HepG2 (cell line): ENCODE measurements around the gene SS18L1. TPM values are rescaled to one million over a fixed set of nuclear protein-coding genes. Genes with fewer than 3 reads are reported as not detected.
A peak's percentile ranks its signal among the peaks of the same experiment; 100 is the strongest.

Source experiments
- ARHGAP35 ChIP-seq: sonication (generic); formaldehyde crosslinking; IDR thresholded peaks from 2 replicates; pipeline ENCODE4 v1.9.0; 2022; ENCODE audit warnings: mild to moderate bottlenecking, inconsistent platforms, moderate library complexity, missing genetic modification reagents, borderline replicate concordance
- BHLHE40 ChIP-seq: IDR thresholded peaks from 2 replicates; pipeline ENCODE4 v1.6.1; 2011; ENCODE audit warnings: low read length, improper control_type of control experiment
- BORCS8-MEF2B ChIP-seq: sonication (generic); formaldehyde crosslinking; IDR thresholded peaks from 2 replicates; pipeline ENCODE4 v1.8.0; 2022; ENCODE audit warnings: mild to moderate bottlenecking, missing genetic modification reagents
- FLYWCH1 ChIP-seq: sonication (generic); formaldehyde crosslinking; IDR thresholded peaks from 2 replicates; pipeline ENCODE4 v1.8.1; 2023; ENCODE audit warnings: mild to moderate bottlenecking, missing genetic modification reagents
- FOXC1 ChIP-seq: sonication (generic); formaldehyde crosslinking; IDR thresholded peaks from 2 replicates; pipeline ENCODE4 v1.8.0; 2022; ENCODE audit warnings: mild to moderate bottlenecking, missing genetic modification reagents, borderline replicate concordance
- FOXK1 ChIP-seq: sonication (generic); formaldehyde crosslinking; IDR thresholded peaks from 2 replicates; pipeline ENCODE4 v1.4.0; 2020; ENCODE audit warnings: low read depth, missing genetic modification reagents, borderline replicate concordance
- GPN1 ChIP-seq: sonication (generic); formaldehyde crosslinking; IDR thresholded peaks from 2 replicates; pipeline ENCODE4 v1.5.1; 2020; ENCODE audit warnings: missing genetic modification reagents, borderline replicate concordance
- GZF1 ChIP-seq: sonication (generic); formaldehyde crosslinking; IDR thresholded peaks from 2 replicates; pipeline ENCODE4 v1.5.1; 2020; ENCODE audit warnings: mild to moderate bottlenecking, missing genetic modification reagents
- IKZF4 ChIP-seq: sonication (generic); formaldehyde crosslinking; IDR thresholded peaks from 2 replicates; pipeline ENCODE4 v1.5.1; 2020; ENCODE audit warnings: borderline replicate concordance, mild to moderate bottlenecking, low read depth, missing genetic modification reagents; ENCODE audit errors: not compliant biosample characterization
- MED1 ChIP-seq: sonication (generic); formaldehyde crosslinking; IDR thresholded peaks from 2 replicates; pipeline ENCODE4 v1.4.0; 2020; ENCODE audit warnings: missing genetic modification reagents
- MZF1 ChIP-seq: sonication (generic); formaldehyde crosslinking; IDR thresholded peaks from 2 replicates; pipeline ENCODE4 v1.8.1; 2023; ENCODE audit warnings: mild to moderate bottlenecking, missing genetic modification reagents, borderline replicate concordance
- SUZ12 ChIP-seq: fragments of 150-350 bp; IDR thresholded peaks from 2 replicates; pipeline ENCODE4 v1.6.1; 2014; ENCODE audit warnings: low read depth, low read length
- TSC22D2 ChIP-seq: sonication (generic); formaldehyde crosslinking; IDR thresholded peaks from 2 replicates; pipeline ENCODE4 v1.5.1; 2020; ENCODE audit warnings: missing genetic modification reagents, mild to moderate bottlenecking, borderline replicate concordance
- WIZ ChIP-seq: sonication (generic); formaldehyde crosslinking; IDR thresholded peaks from 2 replicates; pipeline ENCODE4 v1.5.1; 2020; ENCODE audit warnings: mild to moderate bottlenecking, missing genetic modification reagents
- ZNF263 ChIP-seq: sonication (generic); formaldehyde crosslinking; IDR thresholded peaks from 2 replicates; pipeline ENCODE4 v1.4.0; 2020; ENCODE audit warnings: missing genetic modification reagents
- ZNF34 ChIP-seq: sonication (generic); formaldehyde crosslinking; IDR thresholded peaks from 2 replicates; pipeline ENCODE4 v1.4.0; 2020; ENCODE audit warnings: mild to moderate bottlenecking, missing genetic modification reagents, borderline replicate concordance
- ZNF570 ChIP-seq: sonication (generic); formaldehyde crosslinking; IDR thresholded peaks from 2 replicates; pipeline ENCODE4 v1.4.0; 2020; ENCODE audit warnings: mild to moderate bottlenecking, missing genetic modification reagents, borderline replicate concordance
- ZNF598 ChIP-seq: sonication (generic); formaldehyde crosslinking; IDR thresholded peaks from 2 replicates; pipeline ENCODE4 v1.5.1; 2020; ENCODE audit warnings: mild to moderate bottlenecking, missing genetic modification reagents, borderline replicate concordance
- polyA plus RNA-seq, 8 experiments: library from polyadenylated mRNA; depleted of rRNA in 3 of 8; stranded (reverse) in 7 of 8; unstranded in 1 of 8; fragments of >200 nt; fragmentation: Illumina TruSeq in 4 of 8; extraction: Trizol in 4 of 8; gene quantifications; 2 replicates each; pipeline versions ENCODE4 v1.2.1 to v1.2.3, GENCODE V29; 2011 to 2016; ENCODE audit warnings: low read depth in 4 of 8, missing spikeins in 1 of 8, mixed read lengths in 1 of 8; ENCODE audit not compliant: insufficient read depth in 1 of 8
- total RNA-seq, 5 experiments: library from RNA; depleted of rRNA; stranded (reverse); fragments of >200 nt; fragmentation: Illumina TruSeq; extraction: Trizol; gene quantifications; 2 replicates each; pipeline ENCODE4 v1.2.3, GENCODE V29; 2016; ENCODE audit warnings: low read depth in 1 of 5
- TF ChIP-seq, protein P1 (sequence below): sonication (generic); formaldehyde crosslinking; IDR thresholded peaks from 2 replicates; pipeline ENCODE4 v1.4.0; 2020; ENCODE audit warnings: mild to moderate bottlenecking, missing genetic modification reagents
- TF ChIP-seq, protein P2 (sequence below): sonication (generic); formaldehyde crosslinking; IDR thresholded peaks from 2 replicates; pipeline ENCODE4 v1.4.0; 2020; ENCODE audit warnings: missing genetic modification reagents
- TF ChIP-seq, protein P3 (sequence below): sonication (generic); formaldehyde crosslinking; IDR thresholded peaks from 2 replicates; pipeline ENCODE4 v1.4.0; 2020; ENCODE audit warnings: missing genetic modification reagents
- TF ChIP-seq, protein P4 (sequence below): sonication (generic); formaldehyde crosslinking; conservative IDR thresholded peaks from 2 replicates; pipeline ENCODE4 v1.4.0; 2020; ENCODE audit warnings: missing genetic modification reagents
- TF ChIP-seq, protein P5 (sequence below): sonication (generic); formaldehyde crosslinking; IDR thresholded peaks from 2 replicates; pipeline ENCODE4 v1.4.0; 2020; ENCODE audit warnings: mild to moderate bottlenecking, missing genetic modification reagents

The SS18L1 gene
- total and polyA plus RNA-seq, 2 of the 13 experiments (the other 11 are each of a cell fraction or from before 2014, with no cell fraction given): 17.8 to 27.6 TPM

DNA sequence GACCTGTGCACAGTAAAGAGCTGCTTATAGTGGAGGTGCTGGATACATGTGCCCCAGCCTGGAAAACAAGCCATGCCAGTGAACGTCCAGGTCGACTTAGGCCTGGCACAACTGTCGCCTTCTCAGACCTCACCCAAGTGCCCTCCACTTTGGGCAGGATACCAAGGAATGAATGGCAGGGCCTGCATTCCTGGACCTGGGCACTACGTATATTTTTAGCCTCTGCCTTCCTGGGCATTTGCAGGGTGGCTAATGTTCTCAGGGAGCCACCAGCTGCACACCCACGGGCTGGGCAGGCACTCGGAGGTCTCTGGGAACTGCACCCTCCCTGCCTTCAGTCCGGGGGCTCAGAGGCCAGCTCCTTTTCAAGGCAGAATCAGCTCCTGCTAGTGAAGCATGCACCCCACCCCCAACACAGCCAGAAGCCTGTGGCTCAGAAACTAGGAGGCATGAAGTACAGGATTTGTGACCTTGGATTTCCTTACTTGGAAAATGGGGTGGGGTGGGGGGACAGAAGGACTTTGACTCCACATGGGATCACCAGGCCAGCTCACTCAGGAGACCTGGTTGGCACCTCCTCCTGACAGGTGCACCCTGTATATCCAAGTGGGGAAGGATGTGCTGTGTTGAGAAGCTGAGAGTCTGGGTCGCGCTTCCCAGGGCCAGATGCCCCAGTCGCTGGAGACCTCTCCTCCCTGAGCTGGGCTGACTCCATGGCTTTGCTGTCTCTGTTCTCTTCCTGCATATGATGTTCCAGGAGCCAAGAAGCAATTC, 23.8 kb upstream of the SS18L1 start (continued):
- TF ChIP-seq BORCS8-MEF2B (peak; percentile 34; the same call in 1 of the 2 replicates), IKZF4 (CRISPR knock-in tag) (no peak), SUZ12 (no peak), BHLHE40 (peak; percentile 52), ZNF598 (CRISPR knock-in tag) (0 out of 2 replicates have a peak, but pooled peaks have one; percentile 66), ZNF34 (CRISPR knock-in tag) (no peak), ARHGAP35 (CRISPR knock-in tag) (0 out of 2 replicates have a peak, but pooled peaks have one; percentile 21), GZF1 (CRISPR knock-in tag) (no peak), GPN1 (CRISPR knock-in tag) (no peak), FOXC1 (CRISPR knock-in tag) (0 out of 2 replicates have a peak, but pooled peaks have one; percentile 45), WIZ (CRISPR knock-in tag) (no peak; the same call in none of the 2 replicates), MZF1 (no peak), ZNF570 (CRISPR knock-in tag) (no peak), ZNF263 (no peak; the same call in 1 of the 2 replicates), FOXK1 (0 out of 2 replicates have a peak, but pooled peaks have one; percentile 49), MED1 (peak; percentile 67), TSC22D2 (CRISPR knock-in tag) (no peak), FLYWCH1 (CRISPR knock-in tag) (no peak)
- TF ChIP-seq, protein P1, sequence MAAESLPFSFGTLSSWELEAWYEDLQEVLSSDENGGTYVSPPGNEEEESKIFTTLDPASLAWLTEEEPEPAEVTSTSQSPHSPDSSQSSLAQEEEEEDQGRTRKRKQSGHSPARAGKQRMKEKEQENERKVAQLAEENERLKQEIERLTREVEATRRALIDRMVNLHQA (CRISPR knock-in tag): no peak
- TF ChIP-seq, protein P2, sequence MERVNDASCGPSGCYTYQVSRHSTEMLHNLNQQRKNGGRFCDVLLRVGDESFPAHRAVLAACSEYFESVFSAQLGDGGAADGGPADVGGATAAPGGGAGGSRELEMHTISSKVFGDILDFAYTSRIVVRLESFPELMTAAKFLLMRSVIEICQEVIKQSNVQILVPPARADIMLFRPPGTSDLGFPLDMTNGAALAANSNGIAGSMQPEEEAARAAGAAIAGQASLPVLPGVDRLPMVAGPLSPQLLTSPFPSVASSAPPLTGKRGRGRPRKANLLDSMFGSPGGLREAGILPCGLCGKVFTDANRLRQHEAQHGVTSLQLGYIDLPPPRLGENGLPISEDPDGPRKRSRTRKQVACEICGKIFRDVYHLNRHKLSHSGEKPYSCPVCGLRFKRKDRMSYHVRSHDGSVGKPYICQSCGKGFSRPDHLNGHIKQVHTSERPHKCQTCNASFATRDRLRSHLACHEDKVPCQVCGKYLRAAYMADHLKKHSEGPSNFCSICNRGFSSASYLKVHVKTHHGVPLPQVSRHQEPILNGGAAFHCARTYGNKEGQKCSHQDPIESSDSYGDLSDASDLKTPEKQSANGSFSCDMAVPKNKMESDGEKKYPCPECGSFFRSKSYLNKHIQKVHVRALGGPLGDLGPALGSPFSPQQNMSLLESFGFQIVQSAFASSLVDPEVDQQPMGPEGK: peak; percentile 95
- TF ChIP-seq, protein P3, sequence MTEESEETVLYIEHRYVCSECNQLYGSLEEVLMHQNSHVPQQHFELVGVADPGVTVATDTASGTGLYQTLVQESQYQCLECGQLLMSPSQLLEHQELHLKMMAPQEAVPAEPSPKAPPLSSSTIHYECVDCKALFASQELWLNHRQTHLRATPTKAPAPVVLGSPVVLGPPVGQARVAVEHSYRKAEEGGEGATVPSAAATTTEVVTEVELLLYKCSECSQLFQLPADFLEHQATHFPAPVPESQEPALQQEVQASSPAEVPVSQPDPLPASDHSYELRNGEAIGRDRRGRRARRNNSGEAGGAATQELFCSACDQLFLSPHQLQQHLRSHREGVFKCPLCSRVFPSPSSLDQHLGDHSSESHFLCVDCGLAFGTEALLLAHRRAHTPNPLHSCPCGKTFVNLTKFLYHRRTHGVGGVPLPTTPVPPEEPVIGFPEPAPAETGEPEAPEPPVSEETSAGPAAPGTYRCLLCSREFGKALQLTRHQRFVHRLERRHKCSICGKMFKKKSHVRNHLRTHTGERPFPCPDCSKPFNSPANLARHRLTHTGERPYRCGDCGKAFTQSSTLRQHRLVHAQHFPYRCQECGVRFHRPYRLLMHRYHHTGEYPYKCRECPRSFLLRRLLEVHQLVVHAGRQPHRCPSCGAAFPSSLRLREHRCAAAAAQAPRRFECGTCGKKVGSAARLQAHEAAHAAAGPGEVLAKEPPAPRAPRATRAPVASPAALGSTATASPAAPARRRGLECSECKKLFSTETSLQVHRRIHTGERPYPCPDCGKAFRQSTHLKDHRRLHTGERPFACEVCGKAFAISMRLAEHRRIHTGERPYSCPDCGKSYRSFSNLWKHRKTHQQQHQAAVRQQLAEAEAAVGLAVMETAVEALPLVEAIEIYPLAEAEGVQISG (CRISPR knock-in tag): peak; percentile 69
- TF ChIP-seq, protein P4, sequence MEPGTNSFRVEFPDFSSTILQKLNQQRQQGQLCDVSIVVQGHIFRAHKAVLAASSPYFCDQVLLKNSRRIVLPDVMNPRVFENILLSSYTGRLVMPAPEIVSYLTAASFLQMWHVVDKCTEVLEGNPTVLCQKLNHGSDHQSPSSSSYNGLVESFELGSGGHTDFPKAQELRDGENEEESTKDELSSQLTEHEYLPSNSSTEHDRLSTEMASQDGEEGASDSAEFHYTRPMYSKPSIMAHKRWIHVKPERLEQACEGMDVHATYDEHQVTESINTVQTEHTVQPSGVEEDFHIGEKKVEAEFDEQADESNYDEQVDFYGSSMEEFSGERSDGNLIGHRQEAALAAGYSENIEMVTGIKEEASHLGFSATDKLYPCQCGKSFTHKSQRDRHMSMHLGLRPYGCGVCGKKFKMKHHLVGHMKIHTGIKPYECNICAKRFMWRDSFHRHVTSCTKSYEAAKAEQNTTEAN (CRISPR knock-in tag): no peak
- TF ChIP-seq, protein P5, sequence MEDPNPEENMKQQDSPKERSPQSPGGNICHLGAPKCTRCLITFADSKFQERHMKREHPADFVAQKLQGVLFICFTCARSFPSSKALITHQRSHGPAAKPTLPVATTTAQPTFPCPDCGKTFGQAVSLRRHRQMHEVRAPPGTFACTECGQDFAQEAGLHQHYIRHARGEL (CRISPR knock-in tag): no peak
